B cell (primary cell): ENCODE measurements around the gene SLC12A3.

Experiments
- CTCF ChIP-seq: fragments of 200-600 bp; IDR thresholded peaks from one replicate; pipeline ENCODE4 v1.8.0; 2022; ENCODE audit warnings: antibody characterized with exemption, mild to moderate bottlenecking
- EZH2 ChIP-seq: IDR thresholded peaks from 2 replicates; pipeline ENCODE4 v1.6.1; 2012; ENCODE audit warnings: borderline replicate concordance, low read depth, mild to moderate bottlenecking, moderate library complexity, low read length; ENCODE audit not compliant: insufficient read depth, poor library complexity, severe bottlenecking

- TF ChIP-seq CTCF (no peak), EZH2 (no peak)
These were observed 9.8 kb downstream of the SLC12A3 start for GRCh38 chr16:56874800-56875199.
